Glutamatergic neuron (in vitro differentiated cells): ENCODE data around the gene CDADC1. TPM values are rescaled to one million over a fixed set of nuclear protein-coding genes. Genes with fewer than 3 reads are reported as not detected.

Experiments
- DNase-seq: peaks from one replicate; pipeline ENCODE4 v3.0.0; 2022
- H3K27ac Mint-ChIP-seq: one replicate; pipeline ENCODE4 v1.8.0; 2020; ENCODE audit warnings: mild to moderate bottlenecking, mixed read lengths, inconsistent platforms; ENCODE audit not compliant: unreplicated experiment
- H3K27me3 Mint-ChIP-seq: one replicate; pipeline ENCODE4 v1.8.0; 2020; ENCODE audit warnings: mild to moderate bottlenecking, moderate library complexity, mixed read lengths, inconsistent platforms; ENCODE audit not compliant: unreplicated experiment
- H3K36me3 Mint-ChIP-seq: one replicate; pipeline ENCODE4 v1.8.0; 2020; ENCODE audit warnings: mild to moderate bottlenecking, mixed read lengths, inconsistent platforms; ENCODE audit not compliant: unreplicated experiment
- H3K4me1 Mint-ChIP-seq: one replicate; pipeline ENCODE4 v1.8.0; 2020; ENCODE audit warnings: mild to moderate bottlenecking, low read depth, mixed read lengths, inconsistent platforms; ENCODE audit not compliant: unreplicated experiment
- H3K4me3 Mint-ChIP-seq: one replicate; pipeline ENCODE4 v1.8.0; 2020; ENCODE audit warnings: mild to moderate bottlenecking, mixed read lengths, inconsistent platforms; ENCODE audit not compliant: unreplicated experiment
- H3K9me3 Mint-ChIP-seq: one replicate; pipeline ENCODE4 v1.8.0; 2020; ENCODE audit warnings: mild to moderate bottlenecking, moderate library complexity, mixed read lengths, inconsistent platforms; ENCODE audit not compliant: unreplicated experiment
- long read RNA-seq: library from polyadenylated mRNA; unstranded; transcript quantifications from one replicate; pipeline ENCODE4 v2.0.0, GENCODE V29; 2020; ENCODE audit not compliant: unreplicated experiment
- total RNA-seq: library from RNA; stranded (reverse); fragmentation: NEBNext Ultra II Directional; extraction: Animal tissue kit (Norgen Biotek cat#: 25700); gene quantifications from one replicate; pipeline ENCODE4 v1.2.1, GENCODE V29; 2021; ENCODE audit not compliant: unreplicated experiment
- TF ChIP-seq, protein P1 (sequence below): fragments of 200-600 bp; sonication (generic); IDR thresholded peaks from one replicate; pipeline ENCODE4 v1.5.0; 2021; ENCODE audit not compliant: partially characterized antibody, unreplicated experiment

Gene CDADC1
- total RNA-seq: 4.3 TPM
- long read RNA-seq, partial matches to known transcripts: 2 of 4 reads
- long read RNA-seq, other reads (novel, unspliced or antisense): 2 of 4 reads

DNA sequence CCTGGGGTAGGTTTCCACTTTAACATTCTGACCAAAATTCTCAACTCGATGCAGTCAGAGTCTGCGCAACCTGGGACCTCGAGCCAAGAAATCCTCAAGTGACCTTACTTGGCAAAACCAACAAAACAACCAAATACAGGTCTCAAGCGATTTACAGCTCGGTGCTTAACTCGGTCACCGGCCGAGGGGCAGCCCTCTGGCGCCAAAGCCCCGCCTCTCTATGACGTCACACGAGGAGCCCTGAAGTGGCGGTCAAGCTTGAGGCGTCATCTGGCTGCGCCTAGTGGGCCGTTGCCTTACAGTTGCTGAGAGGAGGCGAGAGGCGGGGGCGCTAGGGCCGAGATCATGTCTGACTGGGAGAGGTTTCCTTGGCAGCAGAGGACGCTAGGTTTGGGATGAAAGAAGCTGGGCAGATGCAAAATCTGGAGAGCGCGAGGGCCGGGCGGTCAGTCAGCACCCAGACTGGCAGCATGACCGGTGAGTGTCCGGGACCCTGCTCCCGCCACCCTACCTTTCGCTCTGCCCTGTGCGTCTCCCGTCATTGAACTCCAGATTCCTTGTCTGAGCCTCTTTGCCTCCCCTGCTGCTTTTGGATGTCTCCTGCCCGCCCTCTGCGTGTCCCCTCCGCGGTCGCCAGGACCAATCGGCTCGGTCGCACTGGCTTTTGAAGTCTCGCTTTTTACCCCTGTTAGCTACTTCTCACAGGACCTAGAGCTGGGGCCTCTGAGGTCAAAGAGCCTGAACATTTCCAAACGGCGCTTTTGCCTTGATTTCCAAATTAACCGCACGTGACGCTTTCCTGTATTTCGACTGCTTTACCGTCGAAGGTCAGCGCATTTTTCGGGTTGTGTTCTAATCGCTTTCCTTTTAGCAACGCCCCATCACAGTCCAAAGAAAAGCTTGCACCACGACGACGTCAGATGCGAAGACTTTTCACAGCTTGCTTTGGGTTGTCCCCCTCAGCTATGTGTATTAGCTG is at the start of gene CDADC1:
Gene CDADC1 (plus strand): TSS at position 283 of the 979 bp plus-strand sequence. CDS start 113 bp downstream, at position 396.
- DNase-seq: peak; percentile 100
- Mint-ChIP-seq H3K4me1 (no peaks in the 10 kb centered on the region), H3K36me3 (no peaks in the 10 kb centered on the region)

DNA sequence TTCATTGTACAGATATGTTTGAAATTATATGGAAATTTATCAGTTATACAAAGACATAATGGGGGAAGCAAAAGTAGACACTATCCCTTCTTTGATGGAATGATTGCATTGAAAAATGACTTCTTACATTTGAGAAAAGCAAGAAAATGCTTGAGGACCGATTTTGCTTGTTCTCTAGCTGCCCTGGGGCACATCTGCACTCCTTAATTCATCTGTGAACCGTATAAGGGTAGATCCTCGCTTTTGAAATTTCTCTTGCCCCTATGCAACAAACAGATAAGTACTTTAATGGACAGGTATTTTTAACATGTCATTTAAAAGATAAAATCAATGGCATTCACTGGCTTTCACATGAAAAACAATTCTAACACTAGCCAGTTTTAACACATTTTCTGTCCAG is 41.1 kb upstream of the CDADC1 start:
- Mint-ChIP-seq H3K4me1 (no peaks in the 10 kb centered on the region), H3K4me3 (no peak overlapping the region), H3K27me3 (no peaks in the 10 kb centered on the region), H3K36me3 (no peaks in the 10 kb centered on the region), H3K27ac (no peak overlapping the region), H3K9me3 (no peaks in the 10 kb centered on the region)
- no peak for DNase-seq
- TF ChIP-seq, protein P1, sequence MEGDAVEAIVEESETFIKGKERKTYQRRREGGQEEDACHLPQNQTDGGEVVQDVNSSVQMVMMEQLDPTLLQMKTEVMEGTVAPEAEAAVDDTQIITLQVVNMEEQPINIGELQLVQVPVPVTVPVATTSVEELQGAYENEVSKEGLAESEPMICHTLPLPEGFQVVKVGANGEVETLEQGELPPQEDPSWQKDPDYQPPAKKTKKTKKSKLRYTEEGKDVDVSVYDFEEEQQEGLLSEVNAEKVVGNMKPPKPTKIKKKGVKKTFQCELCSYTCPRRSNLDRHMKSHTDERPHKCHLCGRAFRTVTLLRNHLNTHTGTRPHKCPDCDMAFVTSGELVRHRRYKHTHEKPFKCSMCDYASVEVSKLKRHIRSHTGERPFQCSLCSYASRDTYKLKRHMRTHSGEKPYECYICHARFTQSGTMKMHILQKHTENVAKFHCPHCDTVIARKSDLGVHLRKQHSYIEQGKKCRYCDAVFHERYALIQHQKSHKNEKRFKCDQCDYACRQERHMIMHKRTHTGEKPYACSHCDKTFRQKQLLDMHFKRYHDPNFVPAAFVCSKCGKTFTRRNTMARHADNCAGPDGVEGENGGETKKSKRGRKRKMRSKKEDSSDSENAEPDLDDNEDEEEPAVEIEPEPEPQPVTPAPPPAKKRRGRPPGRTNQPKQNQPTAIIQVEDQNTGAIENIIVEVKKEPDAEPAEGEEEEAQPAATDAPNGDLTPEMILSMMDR: no peak

More for the DNA sequence above, at the start of gene CDADC1:
- H3K4me3 Mint-ChIP-seq: peak within 1 kb of the TSS; percentile 97
- TF ChIP-seq, protein P1: no peak
- H3K27ac Mint-ChIP-seq: peak within 1 kb of the TSS; percentile 87
- peaks cover 1% of the 10 kb centered on the region for H3K27me3 Mint-ChIP-seq
- peaks cover 8% of the 10 kb centered on the region for H3K9me3 Mint-ChIP-seq

GRCh38 chr13:49208619-49209018 is 39.1 kb upstream of the CDADC1 start:
- H3K27me3 Mint-ChIP-seq: no peaks in the 10 kb centered on the region
- peaks cover 2% of the 10 kb centered on the region for H3K4me1 Mint-ChIP-seq
- TF ChIP-seq, protein P1: no peak
- peaks cover 2% of the 10 kb centered on the region for H3K9me3 Mint-ChIP-seq
- no peak overlapping the region for H3K4me3 Mint-ChIP-seq
- DNase-seq: no peak
- H3K36me3 Mint-ChIP-seq: no peaks in the 10 kb centered on the region
- no peak overlapping the region for H3K27ac Mint-ChIP-seq

- peaks cover 5% of the 10 kb centered on the region for H3K4me1 Mint-ChIP-seq
- no peaks in the 10 kb centered on the region for H3K36me3 Mint-ChIP-seq
- H3K9me3 Mint-ChIP-seq: peaks cover 4% of the 10 kb centered on the region
- no peak overlapping the region for H3K27ac Mint-ChIP-seq
- H3K27me3 Mint-ChIP-seq: no peaks in the 10 kb centered on the region
- DNase-seq: no peak
- H3K4me3 Mint-ChIP-seq: no peak overlapping the region
- TF ChIP-seq, protein P1: no peak
Measured at GRCh38 chr13:49210114-49210513, 37.6 kb upstream of the CDADC1 start.

GRCh38 chr13:49210669-49211068 is 37.1 kb upstream of the CDADC1 start:
- peaks cover 5% of the 10 kb centered on the region for H3K4me1 Mint-ChIP-seq
- no peaks in the 10 kb centered on the region for H3K36me3 Mint-ChIP-seq
- TF ChIP-seq, protein P1: no peak
- H3K27me3 Mint-ChIP-seq: peaks cover 1% of the 10 kb centered on the region
- peaks cover 4% of the 10 kb centered on the region for H3K9me3 Mint-ChIP-seq
- no peak for DNase-seq
- H3K4me3 Mint-ChIP-seq: no peak overlapping the region
- no peak overlapping the region for H3K27ac Mint-ChIP-seq
